K562 (cell line): ENCODE results near the gene BTBD18. TPM values are rescaled to one million over a fixed set of nuclear protein-coding genes. Genes with fewer than 3 reads are reported as not detected.

ENCODE experiments used
- BMI1 ChIP-seq: fragments of 150-350 bp; IDR thresholded peaks from 2 replicates; pipeline ENCODE4 v1.6.1; 2014; ENCODE audit warnings: low read length
- ERF ChIP-seq: fragments of 450-650 bp; formaldehyde crosslinking; IDR thresholded peaks from 2 replicates; pipeline ENCODE4 v1.4.0; 2020; ENCODE audit warnings: mild to moderate bottlenecking, mixed read lengths
- GABPA ChIP-seq: fragments of 200-800 bp; sonication (Bioruptor generic); conservative IDR thresholded peaks from 2 replicates; pipeline ENCODE4 v1.6.1; 2016; ENCODE audit warnings: low read depth, missing genetic modification characterization, missing compliant biosample characterization
- HDGF ChIP-seq: fragments of 450-650 bp; IDR thresholded peaks from 2 replicates; pipeline ENCODE4 v1.6.1; 2016
- HMGN3 ChIP-seq: IDR thresholded peaks from 2 replicates; pipeline ENCODE4 v1.6.1; 2011; ENCODE audit warnings: borderline replicate concordance, low read depth, mild to moderate bottlenecking, mixed read lengths, low read length; ENCODE audit not compliant: insufficient read length; ENCODE audit errors: extremely low read depth
- HOXB6 ChIP-seq: fragments of 250-450 bp; sonication (Bioruptor Pico); IDR thresholded peaks from 2 replicates; pipeline ENCODE4 v1.5.1; 2022; ENCODE audit warnings: mild to moderate bottlenecking, borderline replicate concordance
- KDM2B ChIP-seq: fragments of 250-450 bp; sonication (Bioruptor Pico); IDR thresholded peaks from 2 replicates; pipeline ENCODE4 v1.8.0; 2021; ENCODE audit warnings: mild to moderate bottlenecking, moderate library complexity
- MTA3 ChIP-seq: fragments of 450-650 bp; formaldehyde crosslinking; IDR thresholded peaks from 2 replicates; pipeline ENCODE4 v1.6.1; 2017; ENCODE audit warnings: mild to moderate bottlenecking, borderline replicate concordance
- RB1 ChIP-seq: fragments of 450-650 bp; IDR thresholded peaks from 2 replicates; pipeline ENCODE4 v1.6.1; 2017; ENCODE audit warnings: low read depth, mild to moderate bottlenecking
- TAF7 ChIP-seq: fragments of 450-650 bp; IDR thresholded peaks from 2 replicates; pipeline ENCODE4 v1.6.1; 2016; ENCODE audit warnings: missing genetic modification characterization, missing compliant biosample characterization
- TCF3 ChIP-seq: sonication (generic); formaldehyde crosslinking; IDR thresholded peaks from 2 replicates; pipeline ENCODE4 v1.4.0; 2020; ENCODE audit warnings: mild to moderate bottlenecking, missing genetic modification reagents
- USF2 ChIP-seq: sonication (generic); formaldehyde crosslinking; IDR thresholded peaks from 2 replicates; pipeline ENCODE4 v1.5.0; 2020; ENCODE audit warnings: missing genetic modification reagents
- ZBTB7A ChIP-seq: IDR thresholded peaks from 2 replicates; pipeline ENCODE4 v1.6.1; 2011; ENCODE audit warnings: low read depth, mild to moderate bottlenecking, low read length, moderate library complexity, borderline replicate concordance; ENCODE audit not compliant: control insufficient read depth
- ZNF124 ChIP-seq: sonication (generic); formaldehyde crosslinking; IDR thresholded peaks from 2 replicates; pipeline ENCODE4 v1.8.1; 2022; ENCODE audit warnings: missing genetic modification reagents
- ZNF146 ChIP-seq: IDR thresholded peaks from one replicate; pipeline ENCODE4 v1.6.1; 2018; ENCODE audit warnings: missing compliant biosample characterization; ENCODE audit not compliant: unreplicated experiment
- polyA plus RNA-seq, 8 experiments: library from polyadenylated mRNA; depleted of rRNA in 4 of 8; stranded (reverse) in 5 of 8; unstranded in 3 of 8; fragments of >200 nt; fragmentation: Nextera tagmentation in 2 of 8; fragmentation: Illumina TruSeq in 1 of 8; extraction: Ambion mirVana in 2 of 8; extraction: Trizol in 1 of 8; gene quantifications; 2 replicates each; pipeline versions ENCODE4 v1.2.1 to v1.2.3, GENCODE V29; 2011 to 2014; ENCODE audit warnings: inconsistent platforms in 1 of 8, missing spikeins in 1 of 8
- total RNA-seq, 7 experiments: library from RNA; depleted of rRNA in 6 of 7; stranded (reverse); fragments of >200 nt in 6 of 7; fragmentation: Illumina TruSeq in 2 of 7; extraction: Trizol in 2 of 7; gene quantifications; 2 replicates each; pipeline versions ENCODE4 v1.2.1 to v1.2.3, GENCODE V29; 2011 to 2021; ENCODE audit warnings: low replicate concordance in 1 of 7
- TF ChIP-seq, protein P1 (sequence below): sonication (generic); formaldehyde crosslinking; IDR thresholded peaks from 2 replicates; pipeline ENCODE4 v1.8.0; 2022; ENCODE audit warnings: mild to moderate bottlenecking, missing genetic modification reagents
- TF ChIP-seq, protein P2 (sequence below): fragments of 450-650 bp; IDR thresholded peaks from 2 replicates; pipeline ENCODE4 v1.6.1; 2016; ENCODE audit warnings: borderline replicate concordance

The BTBD18 gene
- total and polyA plus RNA-seq, 9 of the 15 experiments (the other 6 are each of a cell fraction or from before 2014, with no cell fraction given): 0.06 TPM; not detected in 8

GRCh38 chr11:57711414-57712255 lies 40.0 kb downstream of the BTBD18 start, which contains the start of gene MED19 (continued):
- TF ChIP-seq USF2 (CRISPR knock-in tag): no peak
- TF ChIP-seq HMGN3: peak; percentile 52
- TF ChIP-seq ZNF146 (CRISPR knock-in tag): no peak
- no peak for TF ChIP-seq TAF7 (tag)
- TF ChIP-seq, protein P1, sequence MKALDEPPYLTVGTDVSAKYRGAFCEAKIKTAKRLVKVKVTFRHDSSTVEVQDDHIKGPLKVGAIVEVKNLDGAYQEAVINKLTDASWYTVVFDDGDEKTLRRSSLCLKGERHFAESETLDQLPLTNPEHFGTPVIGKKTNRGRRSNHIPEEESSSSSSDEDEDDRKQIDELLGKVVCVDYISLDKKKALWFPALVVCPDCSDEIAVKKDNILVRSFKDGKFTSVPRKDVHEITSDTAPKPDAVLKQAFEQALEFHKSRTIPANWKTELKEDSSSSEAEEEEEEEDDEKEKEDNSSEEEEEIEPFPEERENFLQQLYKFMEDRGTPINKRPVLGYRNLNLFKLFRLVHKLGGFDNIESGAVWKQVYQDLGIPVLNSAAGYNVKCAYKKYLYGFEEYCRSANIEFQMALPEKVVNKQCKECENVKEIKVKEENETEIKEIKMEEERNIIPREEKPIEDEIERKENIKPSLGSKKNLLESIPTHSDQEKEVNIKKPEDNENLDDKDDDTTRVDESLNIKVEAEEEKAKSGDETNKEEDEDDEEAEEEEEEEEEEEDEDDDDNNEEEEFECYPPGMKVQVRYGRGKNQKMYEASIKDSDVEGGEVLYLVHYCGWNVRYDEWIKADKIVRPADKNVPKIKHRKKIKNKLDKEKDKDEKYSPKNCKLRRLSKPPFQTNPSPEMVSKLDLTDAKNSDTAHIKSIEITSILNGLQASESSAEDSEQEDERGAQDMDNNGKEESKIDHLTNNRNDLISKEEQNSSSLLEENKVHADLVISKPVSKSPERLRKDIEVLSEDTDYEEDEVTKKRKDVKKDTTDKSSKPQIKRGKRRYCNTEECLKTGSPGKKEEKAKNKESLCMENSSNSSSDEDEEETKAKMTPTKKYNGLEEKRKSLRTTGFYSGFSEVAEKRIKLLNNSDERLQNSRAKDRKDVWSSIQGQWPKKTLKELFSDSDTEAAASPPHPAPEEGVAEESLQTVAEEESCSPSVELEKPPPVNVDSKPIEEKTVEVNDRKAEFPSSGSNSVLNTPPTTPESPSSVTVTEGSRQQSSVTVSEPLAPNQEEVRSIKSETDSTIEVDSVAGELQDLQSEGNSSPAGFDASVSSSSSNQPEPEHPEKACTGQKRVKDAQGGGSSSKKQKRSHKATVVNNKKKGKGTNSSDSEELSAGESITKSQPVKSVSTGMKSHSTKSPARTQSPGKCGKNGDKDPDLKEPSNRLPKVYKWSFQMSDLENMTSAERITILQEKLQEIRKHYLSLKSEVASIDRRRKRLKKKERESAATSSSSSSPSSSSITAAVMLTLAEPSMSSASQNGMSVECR (CRISPR knock-in tag): peak; percentile 85
- TF ChIP-seq HOXB6 (CRISPR knock-in tag): no peak
- TF ChIP-seq, protein P2, sequence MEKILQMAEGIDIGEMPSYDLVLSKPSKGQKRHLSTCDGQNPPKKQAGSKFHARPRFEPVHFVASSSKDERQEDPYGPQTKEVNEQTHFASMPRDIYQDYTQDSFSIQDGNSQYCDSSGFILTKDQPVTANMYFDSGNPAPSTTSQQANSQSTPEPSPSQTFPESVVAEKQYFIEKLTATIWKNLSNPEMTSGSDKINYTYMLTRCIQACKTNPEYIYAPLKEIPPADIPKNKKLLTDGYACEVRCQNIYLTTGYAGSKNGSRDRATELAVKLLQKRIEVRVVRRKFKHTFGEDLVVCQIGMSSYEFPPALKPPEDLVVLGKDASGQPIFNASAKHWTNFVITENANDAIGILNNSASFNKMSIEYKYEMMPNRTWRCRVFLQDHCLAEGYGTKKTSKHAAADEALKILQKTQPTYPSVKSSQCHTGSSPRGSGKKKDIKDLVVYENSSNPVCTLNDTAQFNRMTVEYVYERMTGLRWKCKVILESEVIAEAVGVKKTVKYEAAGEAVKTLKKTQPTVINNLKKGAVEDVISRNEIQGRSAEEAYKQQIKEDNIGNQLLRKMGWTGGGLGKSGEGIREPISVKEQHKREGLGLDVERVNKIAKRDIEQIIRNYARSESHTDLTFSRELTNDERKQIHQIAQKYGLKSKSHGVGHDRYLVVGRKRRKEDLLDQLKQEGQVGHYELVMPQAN: peak; percentile 80
- TF ChIP-seq MTA3: peak; percentile 12; the same call in 1 of the 2 replicates
- peak; percentile 68 for TF ChIP-seq BMI1
- no peak for TF ChIP-seq ZNF124 (CRISPR knock-in tag)
- peak; percentile 15; the same call in 1 of the 2 replicates for TF ChIP-seq TCF3 (CRISPR knock-in tag)
- no peak for TF ChIP-seq KDM2B (CRISPR knock-in tag)
- 0 out of 2 replicates have a peak, but pooled peaks have one; percentile 19 for TF ChIP-seq RB1
- TF ChIP-seq ERF (CRISPR knock-in tag): 0 out of 2 replicates have a peak, but pooled peaks have one; percentile 66
- no peak for TF ChIP-seq HDGF
- TF ChIP-seq ZBTB7A: peak; percentile 23; the same call in 1 of the 2 replicates
- TF ChIP-seq GABPA (tag): 0 out of 2 replicates have a peak, but pooled peaks have one; percentile 83
